ENCODE results near the gene CTTNBP2NL.

GRCh38 chr1:112470966-112471365 lies 75.0 kb downstream of the CTTNBP2NL start:
- TF ChIP-seq, protein P1, sequence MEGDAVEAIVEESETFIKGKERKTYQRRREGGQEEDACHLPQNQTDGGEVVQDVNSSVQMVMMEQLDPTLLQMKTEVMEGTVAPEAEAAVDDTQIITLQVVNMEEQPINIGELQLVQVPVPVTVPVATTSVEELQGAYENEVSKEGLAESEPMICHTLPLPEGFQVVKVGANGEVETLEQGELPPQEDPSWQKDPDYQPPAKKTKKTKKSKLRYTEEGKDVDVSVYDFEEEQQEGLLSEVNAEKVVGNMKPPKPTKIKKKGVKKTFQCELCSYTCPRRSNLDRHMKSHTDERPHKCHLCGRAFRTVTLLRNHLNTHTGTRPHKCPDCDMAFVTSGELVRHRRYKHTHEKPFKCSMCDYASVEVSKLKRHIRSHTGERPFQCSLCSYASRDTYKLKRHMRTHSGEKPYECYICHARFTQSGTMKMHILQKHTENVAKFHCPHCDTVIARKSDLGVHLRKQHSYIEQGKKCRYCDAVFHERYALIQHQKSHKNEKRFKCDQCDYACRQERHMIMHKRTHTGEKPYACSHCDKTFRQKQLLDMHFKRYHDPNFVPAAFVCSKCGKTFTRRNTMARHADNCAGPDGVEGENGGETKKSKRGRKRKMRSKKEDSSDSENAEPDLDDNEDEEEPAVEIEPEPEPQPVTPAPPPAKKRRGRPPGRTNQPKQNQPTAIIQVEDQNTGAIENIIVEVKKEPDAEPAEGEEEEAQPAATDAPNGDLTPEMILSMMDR (conservative IDR thresholded peaks at IDR 0.05): no peak
- TF ChIP-seq EZH2 (IDR thresholded peaks at IDR 0.05; ENCODE audit: low read depth): no peak

Data from PC-9 (cell line).